ENCODE results near the gene CASZ1. TPM values are rescaled to one million over a fixed set of nuclear protein-coding genes. Genes with fewer than 3 reads are reported as not detected.

The CASZ1 gene
- total RNA-seq, 2 experiments from 2014 or later: 3.7 to 4.0 TPM

- no peaks in the 10 kb centered on the region for H3K36me3 Mint-ChIP-seq (ENCODE audit: low read depth)
- no peak for ATAC-seq
- no peak overlapping the region for H3K27ac Mint-ChIP-seq
- no peak for DNase-seq
- no peak overlapping the region for H3K4me3 Mint-ChIP-seq
- no peaks in the 10 kb centered on the region for H3K27me3 Mint-ChIP-seq
- ChIA-PET CTCF (no interaction called here), POLR2A (no interaction called here)
- no peaks in the 10 kb centered on the region for H3K9me3 Mint-ChIP-seq (ENCODE audit: low read depth)
- no peaks in the 10 kb centered on the region for H3K4me1 Mint-ChIP-seq
- intact Hi-C loops (cut with DNase I, micrococcal nuclease): no loop called here
Observed at GRCh38 chr1:10716840-10717239, 79.6 kb downstream of the CASZ1 start.

- H3K9me3 Mint-ChIP-seq (ENCODE audit: low read depth): no peaks in the 10 kb centered on the region
- no peak for ATAC-seq
- no peaks in the 10 kb centered on the region for H3K27me3 Mint-ChIP-seq
- H3K4me3 Mint-ChIP-seq: no peak overlapping the region
- no peak overlapping the region for H3K27ac Mint-ChIP-seq
- no peak for DNase-seq
- no peaks in the 10 kb centered on the region for H3K36me3 Mint-ChIP-seq (ENCODE audit: low read depth)
- ChIA-PET CTCF (interaction anchor here (0.6 kb wide), 1 partner anchor 1725 kb away, joined by 3 read pairs; no protein-coding TSS in a partner anchor), POLR2A (no interaction called here)
- intact Hi-C loops (cut with DNase I, micrococcal nuclease): no loop called here
- no peaks in the 10 kb centered on the region for H3K4me1 Mint-ChIP-seq
Observed at GRCh38 chr1:10714337-10715114, 81.9 kb downstream of the CASZ1 start.

- Mint-ChIP-seq H3K9me3 (ENCODE audit: low read depth) (no peaks in the 10 kb centered on the region), H3K4me3 (no peak overlapping the region), H3K27me3 (no peaks in the 10 kb centered on the region), H3K4me1 (no peaks in the 10 kb centered on the region), H3K27ac (no peak overlapping the region), H3K36me3 (ENCODE audit: low read depth) (no peaks in the 10 kb centered on the region)
- no peak for ATAC-seq
- POLR2A ChIA-PET: no interaction called here
- DNase-seq: no peak
- intact Hi-C loops (cut with DNase I, micrococcal nuclease): no loop called here
- CTCF ChIA-PET: no interaction called here
Observed at GRCh38 chr1:10713614-10714013, 82.8 kb downstream of the CASZ1 start.

GRCh38 chr1:10712568-10713362 lies 83.7 kb downstream of the CASZ1 start:
- Mint-ChIP-seq H3K27me3 (peaks cover 2% of the 10 kb centered on the region), H3K9me3 (ENCODE audit: low read depth) (no peaks in the 10 kb centered on the region), H3K36me3 (ENCODE audit: low read depth) (no peaks in the 10 kb centered on the region), H3K4me1 (no peaks in the 10 kb centered on the region), H3K4me3 (no peak overlapping the region), H3K27ac (no peak overlapping the region)
- ATAC-seq: no peak
- intact Hi-C loops (cut with DNase I, micrococcal nuclease): no loop called here
- ChIA-PET POLR2A (no interaction called here), CTCF (no interaction called here)
- no peak for DNase-seq

- peaks cover 2% of the 10 kb centered on the region for H3K27me3 Mint-ChIP-seq
- intact Hi-C loops (cut with DNase I, micrococcal nuclease): no loop called here
- no peak for ATAC-seq
Observed at GRCh38 chr1:10710489-10710888, 86.0 kb downstream of the CASZ1 start.

GRCh38 chr1:10709646-10710045 lies 86.8 kb downstream of the CASZ1 start:
- Mint-ChIP-seq H3K4me1 (no peaks in the 10 kb centered on the region), H3K27me3 (peaks cover 2% of the 10 kb centered on the region), H3K9me3 (ENCODE audit: low read depth) (no peaks in the 10 kb centered on the region), H3K36me3 (ENCODE audit: low read depth) (no peaks in the 10 kb centered on the region), H3K27ac (no peak overlapping the region), H3K4me3 (no peak overlapping the region)
- POLR2A ChIA-PET: no interaction called here
- intact Hi-C loops (cut with DNase I, micrococcal nuclease): no loop called here
- CTCF ChIA-PET: no interaction called here
- ATAC-seq (no peak), DNase-seq (no peak)

More at GRCh38 chr1:10710489-10710888, 86.0 kb downstream of the CASZ1 start:
- Mint-ChIP-seq H3K36me3 (ENCODE audit: low read depth) (no peaks in the 10 kb centered on the region), H3K4me3 (no peak overlapping the region), H3K4me1 (no peaks in the 10 kb centered on the region), H3K27ac (no peak overlapping the region), H3K9me3 (ENCODE audit: low read depth) (no peaks in the 10 kb centered on the region)
- no peak for DNase-seq
- POLR2A ChIA-PET: no interaction called here
- CTCF ChIA-PET: no interaction called here

GRCh38 chr1:10709165-10709564 lies 87.3 kb downstream of the CASZ1 start:
- ChIA-PET POLR2A (no interaction called here), CTCF (no interaction called here)
- DNase-seq (no peak), ATAC-seq (no peak)
- no peaks in the 10 kb centered on the region for H3K9me3 Mint-ChIP-seq (ENCODE audit: low read depth)
- peaks cover 2% of the 10 kb centered on the region for H3K27me3 Mint-ChIP-seq
- H3K4me3 Mint-ChIP-seq: no peak overlapping the region
- H3K4me1 Mint-ChIP-seq: no peaks in the 10 kb centered on the region
- intact Hi-C loops (cut with DNase I, micrococcal nuclease): no loop called here
- H3K27ac Mint-ChIP-seq: no peak overlapping the region
- no peaks in the 10 kb centered on the region for H3K36me3 Mint-ChIP-seq (ENCODE audit: low read depth)

- DNase-seq: no peak
- no peak overlapping the region for H3K4me3 Mint-ChIP-seq
- POLR2A ChIA-PET: no interaction called here
- no peak for ATAC-seq
- H3K36me3 Mint-ChIP-seq (ENCODE audit: low read depth): no peaks in the 10 kb centered on the region
- H3K9me3 Mint-ChIP-seq (ENCODE audit: low read depth): no peaks in the 10 kb centered on the region
- H3K4me1 Mint-ChIP-seq: no peaks in the 10 kb centered on the region
- peaks cover 2% of the 10 kb centered on the region for H3K27me3 Mint-ChIP-seq
- CTCF ChIA-PET: no interaction called here
- H3K27ac Mint-ChIP-seq: no peak overlapping the region
- intact Hi-C loops (cut with DNase I, micrococcal nuclease): no loop called here
Observed at GRCh38 chr1:10708757-10709156, 87.7 kb downstream of the CASZ1 start.

GRCh38 chr1:10707208-10707607 lies 89.2 kb downstream of the CASZ1 start:
- intact Hi-C loops (cut with DNase I, micrococcal nuclease): no loop called here
- Mint-ChIP-seq H3K27ac (no peak overlapping the region), H3K36me3 (ENCODE audit: low read depth) (no peaks in the 10 kb centered on the region), H3K4me3 (no peak overlapping the region), H3K9me3 (ENCODE audit: low read depth) (no peaks in the 10 kb centered on the region), H3K27me3 (peaks cover 2% of the 10 kb centered on the region), H3K4me1 (no peaks in the 10 kb centered on the region)
- DNase-seq: no peak
- no peak for ATAC-seq
- CTCF ChIA-PET: no interaction called here
- POLR2A ChIA-PET: no interaction called here

- ChIA-PET CTCF (no interaction called here), POLR2A (no interaction called here)
- Mint-ChIP-seq H3K27me3 (peaks cover 2% of the 10 kb centered on the region), H3K4me3 (no peak overlapping the region), H3K4me1 (no peaks in the 10 kb centered on the region), H3K27ac (no peak overlapping the region), H3K36me3 (ENCODE audit: low read depth) (no peaks in the 10 kb centered on the region), H3K9me3 (ENCODE audit: low read depth) (no peaks in the 10 kb centered on the region)
- ATAC-seq (no peak), DNase-seq (no peak)
- intact Hi-C loops (cut with DNase I, micrococcal nuclease): no loop called here
Observed at GRCh38 chr1:10706376-10706913, 90.0 kb downstream of the CASZ1 start.

GRCh38 chr1:10705953-10706352 lies 90.5 kb downstream of the CASZ1 start:
- Mint-ChIP-seq H3K27ac (no peak overlapping the region), H3K4me3 (no peak overlapping the region), H3K27me3 (peaks cover 2% of the 10 kb centered on the region), H3K4me1 (no peaks in the 10 kb centered on the region), H3K36me3 (ENCODE audit: low read depth) (no peaks in the 10 kb centered on the region), H3K9me3 (ENCODE audit: low read depth) (no peaks in the 10 kb centered on the region)
- DNase-seq (no peak), ATAC-seq (no peak)
- intact Hi-C loops (cut with DNase I, micrococcal nuclease): no loop called here
- ChIA-PET POLR2A (no interaction called here), CTCF (no interaction called here)

- no peak overlapping the region for H3K4me3 Mint-ChIP-seq
- ATAC-seq (no peak), DNase-seq (no peak)
- CTCF ChIA-PET: no interaction called here
- no peak overlapping the region for H3K27ac Mint-ChIP-seq
- POLR2A ChIA-PET: no interaction called here
- no peaks in the 10 kb centered on the region for H3K9me3 Mint-ChIP-seq (ENCODE audit: low read depth)
- intact Hi-C loops (cut with DNase I, micrococcal nuclease): no loop called here
- H3K4me1 Mint-ChIP-seq: no peaks in the 10 kb centered on the region
- peaks cover 2% of the 10 kb centered on the region for H3K27me3 Mint-ChIP-seq
- H3K36me3 Mint-ChIP-seq (ENCODE audit: low read depth): no peaks in the 10 kb centered on the region
Observed at GRCh38 chr1:10704368-10704882, 92.0 kb downstream of the CASZ1 start.

All from activated CD4-positive, alpha-beta T cell treated with anti-CD3 and anti-CD28 coated beads for 36 hours (primary cell).